Neural crest cell (in vitro differentiated cells): ENCODE results near the gene ADGRV1. TPM values are rescaled to one million over a fixed set of nuclear protein-coding genes. Genes with fewer than 3 reads are reported as not detected.

Source experiments
- DNase-seq: peaks from one replicate; pipeline ENCODE4 v3.0.0; 2021; ENCODE audit warnings: low read depth, mixed read lengths, low spot score
- H3K27ac Mint-ChIP-seq: one replicate; pipeline ENCODE4 v1.8.0; 2021; ENCODE audit warnings: mild to moderate bottlenecking, mixed read lengths; ENCODE audit not compliant: unreplicated experiment
- H3K27me3 Mint-ChIP-seq: 2 replicates; pipeline ENCODE4 v1.8.0; 2021; ENCODE audit warnings: low read depth, mild to moderate bottlenecking, mixed read lengths
- H3K36me3 Mint-ChIP-seq: 2 replicates; pipeline ENCODE4 v1.8.0; 2021; ENCODE audit warnings: low read depth, mild to moderate bottlenecking, mixed read lengths
- H3K4me1 Mint-ChIP-seq: 2 replicates; pipeline ENCODE4 v1.8.0; 2021; ENCODE audit warnings: mixed read lengths
- H3K4me3 Mint-ChIP-seq: one replicate; pipeline ENCODE4 v1.8.0; 2021; ENCODE audit warnings: mild to moderate bottlenecking, mixed read lengths
- H3K9me3 Mint-ChIP-seq: 2 replicates; pipeline ENCODE4 v1.8.0; 2021; ENCODE audit warnings: mixed read lengths
- total RNA-seq: library from RNA; stranded (reverse); gene quantifications from 2 replicates; pipeline ENCODE4 v1.2.1, GENCODE V29; 2021
- TF ChIP-seq, protein P1 (sequence below): fragments of 200-600 bp; sonication (generic); conservative IDR thresholded peaks from 2 replicates; pipeline ENCODE4 v1.5.0; 2021; ENCODE audit warnings: antibody characterized with exemption, mild to moderate bottlenecking

Gene ADGRV1
- total RNA-seq, 1 donor from 2014 or later = 43.4 TPM

DNA sequence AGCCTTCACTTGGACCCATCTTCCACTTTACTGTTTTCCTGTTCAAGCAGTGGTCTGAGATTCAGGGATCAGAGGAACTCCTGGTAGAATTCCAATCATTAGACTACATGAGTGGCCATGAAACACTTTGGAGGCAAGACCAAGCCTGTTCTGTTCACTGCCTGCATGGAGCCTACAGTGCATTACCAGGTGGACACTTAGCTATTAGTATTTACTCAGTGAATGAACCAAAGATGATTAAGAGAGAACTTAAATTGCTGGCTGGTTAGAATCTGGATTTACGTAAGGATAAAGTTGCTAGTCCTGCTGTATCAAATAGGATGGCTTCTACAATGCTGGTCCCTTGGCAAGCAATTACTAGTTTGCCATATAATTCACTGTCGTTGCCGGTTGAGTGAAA lies 579.0 kb downstream of the ADGRV1 start:
- Mint-ChIP-seq H3K27ac (no peak overlapping the region), H3K36me3 (no peaks in the 10 kb centered on the region), H3K9me3 (peaks cover 4% of the 10 kb centered on the region), H3K4me3 (no peak overlapping the region), H3K27me3 (no peaks in the 10 kb centered on the region), H3K4me1 (peaks cover 6% of the 10 kb centered on the region)
- DNase-seq = no peak
- TF ChIP-seq, protein P1, sequence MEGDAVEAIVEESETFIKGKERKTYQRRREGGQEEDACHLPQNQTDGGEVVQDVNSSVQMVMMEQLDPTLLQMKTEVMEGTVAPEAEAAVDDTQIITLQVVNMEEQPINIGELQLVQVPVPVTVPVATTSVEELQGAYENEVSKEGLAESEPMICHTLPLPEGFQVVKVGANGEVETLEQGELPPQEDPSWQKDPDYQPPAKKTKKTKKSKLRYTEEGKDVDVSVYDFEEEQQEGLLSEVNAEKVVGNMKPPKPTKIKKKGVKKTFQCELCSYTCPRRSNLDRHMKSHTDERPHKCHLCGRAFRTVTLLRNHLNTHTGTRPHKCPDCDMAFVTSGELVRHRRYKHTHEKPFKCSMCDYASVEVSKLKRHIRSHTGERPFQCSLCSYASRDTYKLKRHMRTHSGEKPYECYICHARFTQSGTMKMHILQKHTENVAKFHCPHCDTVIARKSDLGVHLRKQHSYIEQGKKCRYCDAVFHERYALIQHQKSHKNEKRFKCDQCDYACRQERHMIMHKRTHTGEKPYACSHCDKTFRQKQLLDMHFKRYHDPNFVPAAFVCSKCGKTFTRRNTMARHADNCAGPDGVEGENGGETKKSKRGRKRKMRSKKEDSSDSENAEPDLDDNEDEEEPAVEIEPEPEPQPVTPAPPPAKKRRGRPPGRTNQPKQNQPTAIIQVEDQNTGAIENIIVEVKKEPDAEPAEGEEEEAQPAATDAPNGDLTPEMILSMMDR = no peak

DNA sequence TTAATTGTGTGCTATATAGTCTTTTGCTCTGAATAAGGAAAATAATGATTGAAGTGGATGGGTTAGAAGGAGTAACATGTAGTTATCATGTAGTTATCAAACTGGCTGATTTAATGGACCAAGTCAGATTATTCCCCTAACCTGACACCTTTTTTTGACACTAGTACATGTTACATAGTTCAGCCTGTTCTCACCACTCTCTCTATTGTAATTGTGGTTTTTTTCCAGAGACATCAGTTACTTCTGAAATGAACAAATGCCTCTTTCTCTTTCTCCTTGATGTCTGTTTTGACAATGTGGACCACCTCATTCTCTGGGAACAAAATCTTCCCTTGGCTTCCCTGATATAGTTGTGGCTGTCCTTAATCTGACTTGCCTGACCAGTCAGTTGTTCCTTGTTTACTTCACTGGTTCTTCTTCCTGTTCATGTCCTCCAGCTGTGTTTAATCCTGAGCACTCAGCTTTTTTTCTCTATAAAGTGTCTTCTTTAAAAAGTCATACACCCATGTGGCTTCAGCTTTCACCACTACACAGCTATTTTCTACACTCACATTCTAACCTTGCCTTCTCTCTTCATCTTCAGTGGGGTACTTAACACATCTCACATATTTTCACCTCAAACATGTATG lies 581.1 kb downstream of the ADGRV1 start:
- Mint-ChIP-seq H3K27me3 (no peaks in the 10 kb centered on the region), H3K4me1 (peaks cover 10% of the 10 kb centered on the region), H3K27ac (no peak overlapping the region), H3K36me3 (no peaks in the 10 kb centered on the region), H3K4me3 (no peak overlapping the region), H3K9me3 (peaks cover 4% of the 10 kb centered on the region)
- TF ChIP-seq, protein P1 = no peak
- no peak for DNase-seq

DNA sequence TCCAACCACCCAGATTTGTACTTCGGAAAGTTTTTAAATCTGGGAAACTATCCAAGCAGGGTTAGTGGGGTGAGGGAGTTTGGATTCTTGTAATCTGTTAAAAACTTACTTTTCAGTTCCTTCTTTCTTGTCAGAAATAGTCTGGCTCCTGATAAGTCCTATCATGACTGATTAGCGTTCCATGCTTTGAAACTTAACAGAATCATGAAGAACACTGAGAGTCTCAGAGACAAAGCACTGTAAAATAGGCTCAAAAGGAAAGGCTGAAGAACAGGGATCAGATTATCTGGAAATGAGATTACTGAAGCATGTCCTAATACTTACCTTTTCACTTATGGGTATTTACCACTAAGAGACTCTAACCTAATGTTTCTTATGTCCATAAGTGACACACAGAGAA lies 582.1 kb downstream of the ADGRV1 start:
- Mint-ChIP-seq H3K27ac (no peak overlapping the region), H3K4me3 (no peak overlapping the region), H3K36me3 (no peaks in the 10 kb centered on the region), H3K27me3 (no peaks in the 10 kb centered on the region), H3K4me1 (peaks cover 20% of the 10 kb centered on the region), H3K9me3 (peaks cover 4% of the 10 kb centered on the region)
- no peak for DNase-seq
- TF ChIP-seq, protein P1 = no peak

DNA sequence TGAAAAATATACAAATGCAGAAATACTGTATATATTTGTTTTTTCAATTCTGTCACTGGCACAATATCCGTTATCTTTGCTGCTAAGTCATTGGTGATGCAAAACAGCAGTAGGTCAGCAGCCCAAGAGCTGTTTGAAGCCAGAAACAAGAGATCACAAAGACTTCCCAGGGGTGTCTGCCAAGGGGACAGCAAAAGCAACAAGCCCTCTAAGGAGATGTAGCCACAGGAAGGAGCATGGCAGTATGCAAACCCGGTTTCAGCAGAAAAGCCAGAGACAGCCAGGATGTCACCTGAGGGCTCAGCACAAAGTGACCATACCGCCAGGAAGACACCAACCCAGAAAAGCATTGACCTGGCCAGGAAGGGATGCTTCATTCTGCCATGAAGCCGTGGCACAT lies 583.0 kb downstream of the ADGRV1 start:
- Mint-ChIP-seq H3K4me1 (peaks cover 28% of the 10 kb centered on the region), H3K27ac (no peak overlapping the region), H3K27me3 (no peaks in the 10 kb centered on the region), H3K36me3 (peaks cover 3% of the 10 kb centered on the region), H3K9me3 (peaks cover 6% of the 10 kb centered on the region), H3K4me3 (no peak overlapping the region)
- DNase-seq = no peak
- TF ChIP-seq, protein P1 = no peak

DNA sequence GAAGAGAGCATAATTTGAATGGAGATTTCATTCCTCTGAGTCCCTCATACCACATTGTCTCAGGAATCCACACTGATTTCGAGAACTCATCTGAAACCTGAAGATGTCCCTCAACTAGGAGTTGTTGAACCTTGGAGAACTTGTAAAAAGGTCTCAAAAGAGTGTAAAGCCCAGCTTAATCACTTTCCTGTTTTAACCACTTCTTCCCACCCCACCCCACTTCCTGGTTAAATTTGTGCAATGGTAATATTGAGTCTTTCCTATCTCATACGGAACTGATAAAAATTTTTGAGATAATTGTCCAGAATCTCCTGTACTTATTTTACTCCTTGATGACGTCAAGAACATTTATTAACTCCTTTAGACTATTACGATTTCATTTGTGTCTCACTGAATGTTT lies 583.8 kb downstream of the ADGRV1 start:
- Mint-ChIP-seq H3K36me3 (peaks cover 5% of the 10 kb centered on the region), H3K27me3 (no peaks in the 10 kb centered on the region), H3K9me3 (peaks cover 6% of the 10 kb centered on the region), H3K4me1 (peaks cover 30% of the 10 kb centered on the region), H3K27ac (no peak overlapping the region), H3K4me3 (no peak overlapping the region)
- TF ChIP-seq, protein P1 = no peak
- DNase-seq = no peak
